HEK293T (cell line): Measurements from ENCODE around the gene TBC1D10A.

Source experiments
- CTCF ChIA-PET: fragments of 350-600 bp; formaldehyde crosslinking; extraction: SDS; loops from one replicate; lab custom pipeline; 2021; ENCODE audit warnings: antibody characterized with exemption, inconsistent platforms; lab: Yijun Ruan, JAX
- POLR2A ChIA-PET: fragments of 350-600 bp; formaldehyde crosslinking; extraction: SDS; loops from one replicate; lab custom pipeline; 2020; ENCODE audit warnings: antibody characterized with exemption, inconsistent platforms; lab: Yijun Ruan, JAX
- DNase-seq: peaks from one replicate; pipeline ENCODE4 v3.0.0; 2012; ENCODE audit warnings: mixed read lengths; ENCODE audit errors: extremely low spot score
- ARNT ChIP-seq: fragments of 450-650 bp; IDR thresholded peaks from 2 replicates; pipeline ENCODE4 v1.6.1; 2017; ENCODE audit warnings: mild to moderate bottlenecking
- BHLHE40 ChIP-seq: fragments of 450-650 bp; IDR thresholded peaks from 2 replicates; pipeline ENCODE4 v1.6.1; 2016; ENCODE audit warnings: mild to moderate bottlenecking, moderate library complexity, borderline replicate concordance
- CTBP1 ChIP-seq: fragments of 450-650 bp; IDR thresholded peaks from 2 replicates; pipeline ENCODE4 v1.6.1; 2016; ENCODE audit warnings: borderline replicate concordance
- ELF4 ChIP-seq: fragments of 450-650 bp; IDR thresholded peaks from 2 replicates; pipeline ENCODE4 v1.6.1; 2017; ENCODE audit warnings: antibody characterized with exemption
- FOXA1 ChIP-seq: fragments of 450-650 bp; IDR thresholded peaks from 2 replicates; pipeline ENCODE4 v1.6.1; 2016; ENCODE audit warnings: mild to moderate bottlenecking
- FOXK2 ChIP-seq: fragments of 450-650 bp; IDR thresholded peaks from 2 replicates; pipeline ENCODE4 v1.6.1; 2016; ENCODE audit warnings: mild to moderate bottlenecking
- FOXM1 ChIP-seq: fragments of 450-650 bp; IDR thresholded peaks from 2 replicates; pipeline ENCODE4 v1.6.1; 2017; ENCODE audit warnings: mild to moderate bottlenecking, borderline replicate concordance
- HDGF ChIP-seq: fragments of 450-650 bp; IDR thresholded peaks from 2 replicates; pipeline ENCODE4 v1.6.1; 2017; ENCODE audit warnings: antibody characterized with exemption, borderline replicate concordance
- L3MBTL2 ChIP-seq: fragments of 450-650 bp; conservative IDR thresholded peaks from 2 replicates; pipeline ENCODE4 v1.6.1; 2016; ENCODE audit warnings: mild to moderate bottlenecking
- LEF1 ChIP-seq: fragments of 450-650 bp; IDR thresholded peaks from 2 replicates; pipeline ENCODE4 v1.6.1; 2017; ENCODE audit warnings: mild to moderate bottlenecking, borderline replicate concordance
- NFRKB ChIP-seq: fragments of 450-650 bp; IDR thresholded peaks from 2 replicates; pipeline ENCODE4 v1.6.1; 2016; ENCODE audit warnings: mild to moderate bottlenecking, moderate library complexity
- SP1 ChIP-seq: fragments of 450-650 bp; IDR thresholded peaks from 2 replicates; pipeline ENCODE4 v1.6.1; 2017
- SUZ12 ChIP-seq: fragments of 450-650 bp; IDR thresholded peaks from 2 replicates; pipeline ENCODE4 v1.6.1; 2016; ENCODE audit warnings: mild to moderate bottlenecking
- TARDBP ChIP-seq: fragments of 450-650 bp; IDR thresholded peaks from 2 replicates; pipeline ENCODE4 v1.6.1; 2016
- ZNF384 ChIP-seq: fragments of 450-650 bp; IDR thresholded peaks from 2 replicates; pipeline ENCODE4 v1.6.1; 2016
- TF ChIP-seq, protein P1 (sequence below): fragments of 450-650 bp; IDR thresholded peaks from 2 replicates; pipeline ENCODE4 v1.6.1; 2016

TBC1D10A gene

DNA sequence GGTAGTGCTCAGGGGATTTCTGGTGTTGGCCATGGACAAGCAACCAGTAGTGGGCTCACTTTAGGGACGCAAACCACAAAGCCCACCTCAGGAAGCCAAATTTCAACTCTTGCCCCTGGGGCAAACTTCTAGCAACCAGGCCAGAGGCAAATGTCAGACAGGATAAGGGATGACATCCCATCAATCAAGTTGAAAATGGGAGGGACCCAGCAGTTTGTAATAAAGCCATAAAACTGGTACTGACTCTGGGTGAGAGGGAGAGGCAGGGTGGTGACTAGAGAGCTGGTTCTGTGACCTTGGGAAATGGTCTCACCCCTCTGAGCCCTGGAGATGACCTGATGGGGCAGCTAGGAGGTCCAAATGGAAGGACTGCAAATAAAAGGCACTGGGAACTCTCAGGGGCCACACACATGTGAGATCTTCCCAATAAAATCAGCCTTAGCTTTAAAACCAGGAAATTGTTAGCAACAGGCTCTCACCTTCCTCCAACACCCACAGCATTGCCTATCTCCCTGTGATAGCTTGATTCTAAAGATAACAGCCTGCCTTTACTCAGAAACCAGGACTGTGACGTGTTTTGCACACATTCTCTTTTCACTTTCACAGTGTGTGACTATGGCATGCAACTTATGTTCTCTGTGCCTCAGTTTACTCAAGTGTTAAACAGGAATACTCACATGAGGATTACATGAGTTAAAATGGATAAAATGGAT, 6.4 kb upstream of the TBC1D10A start:
- CTCF ChIA-PET, result no interaction called here
- TF ChIP-seq FOXK2 (no peak), ARNT (no peak), L3MBTL2 (no peak), LEF1 (no peak), FOXM1 (no peak), FOXA1 (no peak), HDGF (no peak)
- TF ChIP-seq, protein P1, sequence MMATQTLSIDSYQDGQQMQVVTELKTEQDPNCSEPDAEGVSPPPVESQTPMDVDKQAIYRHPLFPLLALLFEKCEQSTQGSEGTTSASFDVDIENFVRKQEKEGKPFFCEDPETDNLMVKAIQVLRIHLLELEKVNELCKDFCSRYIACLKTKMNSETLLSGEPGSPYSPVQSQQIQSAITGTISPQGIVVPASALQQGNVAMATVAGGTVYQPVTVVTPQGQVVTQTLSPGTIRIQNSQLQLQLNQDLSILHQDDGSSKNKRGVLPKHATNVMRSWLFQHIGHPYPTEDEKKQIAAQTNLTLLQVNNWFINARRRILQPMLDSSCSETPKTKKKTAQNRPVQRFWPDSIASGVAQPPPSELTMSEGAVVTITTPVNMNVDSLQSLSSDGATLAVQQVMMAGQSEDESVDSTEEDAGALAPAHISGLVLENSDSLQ, result peak; percentile 64; the same call in 1 of the 2 replicates
- POLR2A ChIA-PET, result interaction anchor here (3.0 kb wide), 1 partner anchor 23 kb away, joined by 13 read pairs; the partner anchor contains the start of genes CCDC157 and SF3A1
- DNase-seq, result no peak

DNA sequence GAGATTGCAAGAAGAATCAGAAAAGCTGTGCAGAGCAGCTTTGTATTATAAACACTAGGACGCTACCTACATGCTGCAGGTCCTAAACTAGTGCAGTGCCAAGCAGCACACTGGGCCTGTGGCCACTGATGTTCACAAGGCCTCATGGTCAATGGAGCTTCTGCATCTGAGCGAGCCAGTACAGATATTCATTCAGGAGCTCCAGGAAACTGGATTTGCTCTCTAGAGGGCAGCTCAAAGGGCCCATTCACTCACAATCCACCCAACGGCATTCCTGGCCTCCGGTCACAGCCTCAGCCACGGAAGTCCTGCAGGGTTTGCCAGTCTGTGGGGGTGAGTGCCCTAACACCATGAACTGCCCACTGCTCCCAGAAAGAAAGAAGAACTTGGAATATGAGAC, 5.8 kb upstream of the TBC1D10A start:
- no peak for TF ChIP-seq FOXA1
- TF ChIP-seq, protein P1, result no peak
- no peak for TF ChIP-seq L3MBTL2
- TF ChIP-seq LEF1, result no peak
- TF ChIP-seq CTBP1, result no peak
- TF ChIP-seq NFRKB, result no peak
- TF ChIP-seq ARNT, result no peak
- no peak for TF ChIP-seq ZNF384
- TF ChIP-seq FOXM1, result no peak
- no peak for TF ChIP-seq HDGF
- no peak for TF ChIP-seq FOXK2
- CTCF ChIA-PET, result no interaction called here
- DNase-seq, result no peak
- POLR2A ChIA-PET, result interaction anchor here (3.0 kb wide), 1 partner anchor 24 kb away, joined by 13 read pairs; the partner anchor contains the start of genes CCDC157 and SF3A1

GRCh38 chr22:30328466-30329049, 1.8 kb upstream of the TBC1D10A start:
- no peak for DNase-seq
- POLR2A ChIA-PET, result interaction anchor here (0.7 to 3.7 kb wide), 3 partner anchors 13 to 59 kb away, joined by 3 to 31 read pairs (median 4); partner anchors contain the start of genes CCDC157 and SF3A1
- TF ChIP-seq L3MBTL2, result no peak
- no peak for TF ChIP-seq FOXM1
- no peak for TF ChIP-seq TARDBP
- no peak for TF ChIP-seq LEF1
- TF ChIP-seq FOXK2, result no peak
- CTCF ChIA-PET, result interaction anchor here (1.0 to 2.7 kb wide), 3 partner anchors 40 to 65 kb away, joined by 3 to 18 read pairs (median 3); partner anchors contain the start of gene CASTOR1

GRCh38 chr22:30327864-30328345, 1.2 kb upstream of the TBC1D10A start:
- ChIA-PET CTCF (interaction anchor here (1.0 to 2.7 kb wide), 4 partner anchors 40 to 65 kb away, joined by 3 to 18 read pairs (median 3); partner anchors contain the start of gene CASTOR1), POLR2A (interaction anchor here (0.7 to 3.7 kb wide), 4 partner anchors 14 to 60 kb away, joined by 3 to 31 read pairs (median 7); partner anchors contain the start of genes CASTOR1, CCDC157 and SF3A1)
- TF ChIP-seq SP1 (no peak), HDGF (no peak), ELF4 (no peak), FOXA1 (no peak), NFRKB (no peak), FOXK2 (no peak), ZNF384 (no peak), BHLHE40 (no peak)
- peak; percentile 47 for DNase-seq

GRCh38 chr22:30326255-30326705, 461 bp downstream of the TBC1D10A start:
- TF ChIP-seq FOXA1 (no peak), FOXK2 (no peak), LEF1 (no peak), NFRKB (no peak), ZNF384 (no peak), FOXM1 (no peak), SUZ12 (no peak), SP1 (no peak)
- peak; percentile 66 for DNase-seq
- POLR2A ChIA-PET, result interaction anchor here (0.7 to 3.7 kb wide), 8 partner anchors 11 to 118 kb away, joined by 3 to 31 read pairs (median 4); partner anchors contain the start of genes CASTOR1, CCDC157 and SF3A1
- CTCF ChIA-PET, result interaction anchor here (0.6 to 2.7 kb wide), 4 partner anchors 38 to 113 kb away, joined by 3 to 18 read pairs (median 3); partner anchors contain the start of gene CASTOR1

DNA sequence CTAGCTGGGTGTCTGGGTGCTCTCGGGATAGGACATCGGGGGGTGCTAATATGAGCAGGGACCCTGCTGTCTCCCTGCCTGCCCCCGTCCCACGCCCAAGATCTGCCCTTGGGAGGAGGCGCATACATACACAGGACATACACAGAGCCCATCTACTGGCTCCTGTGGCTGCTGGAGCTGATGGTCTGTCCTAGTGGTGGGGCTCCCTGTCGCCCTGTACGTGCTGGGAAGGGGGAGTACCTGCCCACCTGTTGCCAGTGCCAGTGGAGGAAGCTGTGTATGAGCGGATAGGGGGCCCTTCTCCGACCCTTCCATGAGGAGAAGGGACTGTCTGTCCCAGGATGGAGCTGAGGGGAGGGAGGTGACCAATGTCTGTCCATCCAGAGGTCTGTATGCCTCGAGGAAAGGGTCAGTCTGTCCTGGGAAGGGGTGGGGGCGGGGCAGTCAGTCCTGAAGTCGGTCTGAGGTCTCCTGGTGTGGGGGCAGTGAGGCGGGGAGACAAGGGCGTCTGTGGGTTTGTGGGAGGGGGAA, 952 bp downstream of the TBC1D10A start:
- POLR2A ChIA-PET, result interaction anchor here (1.6 to 3.7 kb wide), 2 partner anchors 31 to 49 kb away, joined by 4 to 31 read pairs; partner anchors contain the start of genes CCDC157 and SF3A1

More for the DNA sequence above, 952 bp downstream of the TBC1D10A start:
- CTCF ChIA-PET, result interaction anchor here (1.5 kb wide), 1 partner anchor 38 kb away, joined by 7 read pairs; no protein-coding TSS in a partner anchor
- no peak for DNase-seq
- no peak for TF ChIP-seq BHLHE40
- no peak for TF ChIP-seq ELF4
- no peak for TF ChIP-seq CTBP1
- no peak for TF ChIP-seq TARDBP
- no peak for TF ChIP-seq HDGF
- TF ChIP-seq LEF1, result no peak
